DOHH2 (cell line): ENCODE measurements around the gene ZNF35.
A peak's percentile ranks its signal among the peaks of the same experiment; 100 is the strongest.

ENCODE experiments used
- H3F3A ChIP-seq: fragments of 200-600 bp; sonication (generic), shearing (Covaris generic); 2 replicates; pipeline ENCODE4 v1.6.0; 2016; ENCODE audit warnings: antibody characterized with exemption, mild to moderate bottlenecking; ENCODE audit not compliant: control insufficient read depth, insufficient read depth
- H3K27ac ChIP-seq: fragments of 200-600 bp; sonication (generic); 2 replicates; pipeline ENCODE4 v1.5.1; 2014; ENCODE audit warnings: low read depth, mild to moderate bottlenecking, low read length, moderate library complexity
- H3K27me3 ChIP-seq: fragments of 200-600 bp; sonication (generic); 2 replicates; pipeline ENCODE4 v1.6.1; 2014; ENCODE audit warnings: mild to moderate bottlenecking, low read length, mixed read lengths; ENCODE audit not compliant: control insufficient read depth
- H3K36me3 ChIP-seq: fragments of 200-600 bp; sonication (generic); 2 replicates; pipeline ENCODE4 v1.6.1; 2014; ENCODE audit warnings: mild to moderate bottlenecking, low read length, moderate library complexity, mixed read lengths; ENCODE audit not compliant: control insufficient read depth
- H3K4me1 ChIP-seq: fragments of 200-600 bp; sonication (generic); 2 replicates; pipeline ENCODE4 v1.6.1; 2014; ENCODE audit warnings: mild to moderate bottlenecking, low read length, mixed read lengths; ENCODE audit not compliant: control insufficient read depth
- H3K4me2 ChIP-seq: fragments of 200-600 bp; sonication (generic); 2 replicates; pipeline ENCODE4 v1.6.0; 2014; ENCODE audit warnings: mild to moderate bottlenecking, low read length, moderate library complexity
- H3K4me3 ChIP-seq: fragments of 200-600 bp; sonication (generic); 2 replicates; pipeline ENCODE4 v1.5.1; 2014; ENCODE audit warnings: mild to moderate bottlenecking, low read length, mixed read lengths
- H3K79me2 ChIP-seq: fragments of 200-600 bp; sonication (generic); 2 replicates; pipeline ENCODE4 v1.6.1; 2014; ENCODE audit warnings: mild to moderate bottlenecking, low read length, mixed read lengths; ENCODE audit not compliant: control insufficient read depth
- H3K9me2 ChIP-seq: fragments of 200-600 bp; sonication (generic); replicated peaks from 2 replicates; pipeline ENCODE4 v1.6.1; 2014; ENCODE audit warnings: mild to moderate bottlenecking, low read length, mixed read lengths; ENCODE audit not compliant: control insufficient read depth
- H3K9me3 ChIP-seq: fragments of 200-600 bp; sonication (generic); 2 replicates; pipeline ENCODE4 v1.6.1; 2014; ENCODE audit warnings: antibody characterized with exemption, low read length, mixed read lengths; ENCODE audit not compliant: control insufficient read depth, insufficient read depth
- H4K20me1 ChIP-seq: fragments of 200-600 bp; sonication (generic); 2 replicates; pipeline ENCODE4 v1.6.0; 2014; ENCODE audit warnings: low read depth, mild to moderate bottlenecking, antibody characterized with exemption, low read length, moderate library complexity; ENCODE audit not compliant: control insufficient read depth, insufficient read depth
- CTCF ChIP-seq: fragments of 200-600 bp; sonication (generic); IDR thresholded peaks from one replicate; pipeline ENCODE4 v1.5.1; 2014; ENCODE audit warnings: antibody characterized with exemption, mild to moderate bottlenecking, low read depth, low read length; ENCODE audit not compliant: poor library complexity, severe bottlenecking
- EZH2phosphoT487 ChIP-seq: fragments of 200-600 bp; sonication (generic); IDR thresholded peaks from 2 replicates; pipeline ENCODE4 v1.6.1; 2017; ENCODE audit warnings: borderline replicate concordance, mild to moderate bottlenecking, antibody characterized with exemption, low read length, moderate library complexity, mixed read lengths

Gene ZNF35

GRCh38 chr3:44682182-44682896 lies 33.8 kb downstream of the ZNF35 start:
- H3K4me3 ChIP-seq, result no peak overlapping the region
- H3K4me1 ChIP-seq, result 0 out of 2 replicates have a peak, but pooled peaks cover 3% of the 10 kb centered on the region
- no peak overlapping the region for H3K27ac ChIP-seq
- no peak overlapping the region for H3K4me2 ChIP-seq
- H3F3A ChIP-seq, result no peaks in the 10 kb centered on the region
- no peaks in the 10 kb centered on the region for H3K36me3 ChIP-seq
- TF ChIP-seq CTCF (no peak), EZH2phosphoT487 (no peak)
- H3K79me2 ChIP-seq, result no peaks in the 10 kb centered on the region
- no peaks in the 10 kb centered on the region for H3K9me2 ChIP-seq
- H3K9me3 ChIP-seq, result peaks cover 5% of the 10 kb centered on the region; the same call in 1 of the 2 replicates
- no peaks in the 10 kb centered on the region for H4K20me1 ChIP-seq
- no peaks in the 10 kb centered on the region for H3K27me3 ChIP-seq

- H4K20me1 ChIP-seq, result no peaks in the 10 kb centered on the region
- H3K4me2 ChIP-seq, result peak overlapping the region; percentile 57
- 0 out of 2 replicates have a peak, but pooled peaks cover 3% of the 10 kb centered on the region for H3K4me1 ChIP-seq
- H3F3A ChIP-seq, result no peaks in the 10 kb centered on the region
- peaks cover 5% of the 10 kb centered on the region; the same call in 1 of the 2 replicates for H3K9me3 ChIP-seq
- no peak overlapping the region for H3K27ac ChIP-seq
- no peaks in the 10 kb centered on the region for H3K79me2 ChIP-seq
- H3K27me3 ChIP-seq, result no peaks in the 10 kb centered on the region
- peak overlapping the region; percentile 69 for H3K4me3 ChIP-seq
- H3K36me3 ChIP-seq, result no peaks in the 10 kb centered on the region
- H3K9me2 ChIP-seq, result no peaks in the 10 kb centered on the region
- TF ChIP-seq CTCF (no peak), EZH2phosphoT487 (no peak)
Observed at GRCh38 chr3:44685128-44685800, 36.7 kb downstream of the ZNF35 start.

- TF ChIP-seq EZH2phosphoT487, result no peak
- no peak for TF ChIP-seq CTCF
- Histone ChIP-seq H3K27ac (no peak overlapping the region), H3K27me3 (no peaks in the 10 kb centered on the region), H3F3A (no peaks in the 10 kb centered on the region), H3K4me2 (no peak overlapping the region), H3K4me3 (no peak overlapping the region), H3K9me2 (no peaks in the 10 kb centered on the region), H3K4me1 (0 out of 2 replicates have a peak, but pooled peaks cover 3% of the 10 kb centered on the region), H3K36me3 (no peaks in the 10 kb centered on the region), H4K20me1 (no peaks in the 10 kb centered on the region), H3K9me3 (peaks cover 5% of the 10 kb centered on the region; the same call in 1 of the 2 replicates), H3K79me2 (no peaks in the 10 kb centered on the region)
Observed at GRCh38 chr3:44687898-44688297, 39.4 kb downstream of the ZNF35 start.
